DMS79 (cell line): ENCODE measurements around the gene AP3S2.
"Not testable (repeated sequence)": the region's sequence is repeated elsewhere in the genome, so short reads cannot be mapped to it uniquely, and the experiment has no call there.

Experiments
- DNase-seq: peaks from one replicate; lab custom pipeline; 2025; lab: John Stamatoyannopoulos, UW

The AP3S2 gene

GRCh38 chr15:89893696-89894447 is at the start of gene AP3S2:
Gene AP3S2, minus strand, starts transcription at chr15:89893994. Its CDS starts 45 bp downstream, at chr15:89893949.
- peak; percentile 70 for DNase-seq

DNA sequence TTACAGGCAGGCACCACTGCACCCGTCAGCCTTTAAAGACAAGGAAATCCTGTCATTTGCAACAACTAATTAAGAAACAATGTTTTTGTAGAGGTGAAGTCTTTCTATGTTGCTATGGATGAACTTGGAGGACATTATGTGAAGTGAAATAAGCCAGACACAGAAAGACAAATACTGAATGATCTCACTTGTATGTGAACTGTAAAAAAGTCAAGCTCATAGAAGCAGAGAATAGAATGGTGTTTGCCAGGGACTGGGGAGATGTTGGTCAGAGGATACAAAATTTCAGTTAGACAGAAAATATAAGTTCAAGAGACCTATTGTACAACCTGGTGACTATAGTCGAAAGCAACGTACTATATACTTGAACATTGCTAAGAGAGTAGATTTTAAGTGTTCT is 46.1 kb upstream of the AP3S2 start:
- no peak for DNase-seq

DNA sequence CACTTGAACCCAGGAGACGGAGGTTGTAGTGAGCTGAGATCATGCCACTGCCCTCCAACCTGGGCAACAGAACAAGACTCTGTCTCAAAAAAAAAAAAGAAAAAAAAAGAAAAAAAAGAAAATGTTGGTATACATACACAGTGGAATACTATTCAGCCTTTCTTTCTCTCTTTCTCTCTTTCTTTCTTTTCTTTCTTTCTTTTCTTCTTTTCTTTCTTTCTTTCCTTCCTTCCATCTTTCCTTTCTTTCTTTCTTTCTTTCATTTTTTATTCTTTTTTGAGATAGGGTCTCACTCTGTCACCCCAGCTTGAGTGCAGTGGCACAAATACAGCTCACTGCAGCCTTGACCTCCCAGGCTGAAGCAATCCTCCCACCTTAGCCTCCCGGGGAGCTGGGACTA is 45.6 kb upstream of the AP3S2 start:
- not testable (repeated sequence) for DNase-seq

DNA sequence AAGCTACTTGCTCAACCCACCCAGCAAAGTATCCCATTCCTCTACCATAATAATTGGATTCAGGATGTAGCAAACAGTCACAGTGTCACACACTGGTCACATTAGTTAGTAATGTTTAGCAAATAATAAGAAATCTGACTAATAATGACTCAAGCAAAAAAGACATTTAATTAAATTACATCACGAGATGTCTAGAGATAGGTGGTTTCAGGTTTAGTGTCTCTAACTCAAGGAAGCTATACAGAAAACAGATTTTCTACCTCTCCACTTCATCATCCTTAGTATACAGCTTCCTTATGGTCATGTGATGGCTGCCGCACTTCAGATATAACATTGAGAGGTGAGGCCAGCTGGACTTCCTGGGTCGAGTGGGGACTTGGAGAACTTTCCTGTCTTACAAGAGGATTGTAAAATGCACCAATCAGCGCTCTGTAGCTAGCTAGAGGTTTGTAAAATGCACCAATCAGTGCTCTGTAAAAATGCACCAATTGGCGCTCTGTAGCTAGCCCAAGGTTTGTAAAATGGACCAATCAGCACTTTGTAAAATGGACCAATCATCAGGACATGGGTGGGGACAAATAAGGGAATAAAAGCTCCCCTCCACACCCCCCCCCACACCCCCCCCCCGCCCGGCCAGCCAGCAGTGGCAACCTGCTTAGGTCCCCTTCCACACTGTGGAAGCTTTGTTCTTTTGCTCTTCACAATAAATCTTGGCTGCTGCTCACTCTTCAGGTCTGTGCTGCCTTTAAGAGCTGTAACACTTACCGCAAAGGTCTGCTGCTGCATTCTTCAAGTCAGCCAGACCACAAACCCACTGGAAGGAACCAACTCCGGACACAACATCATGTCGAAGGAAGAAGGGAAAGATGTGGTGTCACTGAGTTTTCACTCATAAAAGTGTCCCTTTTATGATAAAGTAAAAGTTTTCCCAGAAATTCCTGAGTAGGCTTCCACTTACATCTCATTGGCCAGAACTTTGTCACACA is 43.9 kb upstream of the AP3S2 start:
- DNase-seq, result no peak

DNA sequence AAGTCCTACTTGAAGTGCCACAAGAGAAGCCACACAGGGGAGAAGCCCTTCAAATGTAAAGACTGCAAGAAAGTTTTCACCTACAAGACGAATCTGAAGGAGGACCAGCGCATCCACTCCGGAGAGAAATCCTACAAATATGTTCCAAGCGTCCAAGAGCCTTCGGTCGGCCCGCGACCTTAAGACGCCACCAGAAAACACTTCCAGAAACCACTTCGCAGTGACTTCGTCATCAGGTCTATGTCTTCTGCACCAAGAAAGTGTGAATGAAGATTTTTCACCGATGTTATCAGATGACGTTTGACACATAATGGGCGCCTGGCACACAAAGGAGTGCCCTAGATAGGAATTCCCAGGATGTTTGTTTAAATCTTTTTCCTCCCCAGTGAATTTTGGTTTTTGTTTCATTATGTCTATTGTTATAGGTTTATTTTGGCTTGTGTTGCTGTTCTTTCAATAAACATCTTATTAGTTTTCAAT is 43.0 kb upstream of the AP3S2 start:
- no peak for DNase-seq

- no peak for DNase-seq
These were observed 42.4 kb upstream of the AP3S2 start for GRCh38 chr15:89936051-89936785.

DNA sequence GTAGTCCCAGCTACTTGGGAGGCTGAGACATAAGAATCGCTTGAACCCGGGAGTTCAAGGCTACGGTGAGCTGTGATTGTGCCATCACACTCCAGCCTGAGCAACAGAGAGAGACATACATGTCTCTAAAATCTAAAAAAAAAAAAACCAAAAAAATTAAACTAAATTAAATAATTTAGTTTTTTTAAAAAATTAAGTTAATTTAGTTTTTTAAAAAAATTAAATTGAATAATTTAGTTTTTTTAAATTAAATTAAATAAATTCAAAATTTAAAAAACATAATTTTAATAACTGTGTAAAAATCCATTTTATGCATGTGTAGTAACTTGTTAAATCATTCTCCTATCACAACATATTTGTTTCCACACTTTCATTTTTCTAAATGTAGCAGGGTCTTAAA is 39.1 kb upstream of the AP3S2 start:
- no peak for DNase-seq

GRCh38 chr15:89928421-89928820 is 34.6 kb upstream of the AP3S2 start:
- DNase-seq, result no peak

DNA sequence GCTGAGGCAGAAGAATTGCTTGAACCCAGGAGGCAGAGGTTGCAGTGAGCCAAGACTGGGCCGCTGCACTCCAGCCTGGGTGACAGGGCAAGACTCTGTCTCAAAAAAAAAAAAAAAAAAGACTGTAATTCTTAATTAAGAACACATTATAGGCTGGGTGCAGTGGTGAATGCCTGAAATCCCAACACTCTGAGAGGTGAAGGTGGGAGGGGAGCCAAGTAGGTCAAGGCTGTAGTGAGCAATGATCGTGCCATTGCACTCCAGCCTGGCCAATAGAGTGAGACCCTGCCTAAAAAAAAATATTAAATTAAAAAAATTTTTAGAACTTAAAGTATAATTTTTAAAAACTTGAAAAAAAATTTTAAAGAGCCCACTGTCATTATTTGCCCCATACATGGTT is 32.4 kb upstream of the AP3S2 start:
- DNase-seq, result no peak

DNA sequence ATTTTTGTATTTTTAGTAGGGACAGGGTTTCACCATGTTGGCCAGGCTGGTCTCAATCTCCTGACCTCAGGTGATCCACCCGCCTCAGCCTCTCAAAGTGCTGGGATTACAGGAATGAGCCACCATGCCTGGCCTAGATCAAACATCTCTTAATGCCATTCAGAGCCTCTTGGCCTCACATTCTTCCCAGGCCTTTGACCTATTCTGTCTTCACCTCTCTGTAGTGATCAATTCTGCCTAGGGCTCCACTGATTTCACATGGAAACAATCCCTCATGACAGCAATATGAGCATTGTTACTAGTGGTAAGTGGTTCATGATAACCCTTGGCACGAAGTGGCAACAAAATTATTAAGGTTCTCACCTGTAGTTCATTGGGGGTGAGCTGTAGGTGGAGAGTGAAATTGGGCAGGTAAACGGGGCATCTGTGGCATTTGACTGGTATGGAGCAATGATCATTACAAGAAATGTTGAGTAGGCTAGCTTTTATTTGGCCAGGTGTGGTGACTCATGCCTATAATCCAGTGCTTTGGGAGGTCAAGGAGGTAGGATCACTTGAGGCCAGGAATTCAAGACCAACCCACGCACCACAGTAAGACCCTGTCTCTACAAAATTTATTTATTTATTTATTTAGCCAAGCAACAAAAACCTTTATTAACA is 23.8 kb upstream of the AP3S2 start:
- DNase-seq, result no peak

DNA sequence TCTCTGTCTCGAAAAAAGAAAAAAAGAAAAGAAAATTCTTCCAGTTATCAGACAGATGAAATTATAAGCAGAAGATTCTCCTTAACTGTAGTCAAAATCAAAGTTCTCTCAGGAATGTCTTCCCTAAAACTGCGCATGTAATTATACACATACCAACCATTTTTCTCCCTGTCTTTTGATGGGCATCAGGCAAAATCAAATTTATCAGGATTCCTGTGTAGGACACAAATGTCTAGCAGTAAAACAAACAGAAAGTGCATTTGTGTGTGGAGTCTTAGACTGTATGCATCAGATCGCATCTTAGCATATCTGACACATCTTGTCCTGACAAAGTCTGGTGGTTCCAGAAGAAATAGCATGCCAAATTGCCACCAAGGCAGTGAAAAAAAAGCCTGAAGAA is 22.9 kb upstream of the AP3S2 start:
- no peak for DNase-seq

DNA sequence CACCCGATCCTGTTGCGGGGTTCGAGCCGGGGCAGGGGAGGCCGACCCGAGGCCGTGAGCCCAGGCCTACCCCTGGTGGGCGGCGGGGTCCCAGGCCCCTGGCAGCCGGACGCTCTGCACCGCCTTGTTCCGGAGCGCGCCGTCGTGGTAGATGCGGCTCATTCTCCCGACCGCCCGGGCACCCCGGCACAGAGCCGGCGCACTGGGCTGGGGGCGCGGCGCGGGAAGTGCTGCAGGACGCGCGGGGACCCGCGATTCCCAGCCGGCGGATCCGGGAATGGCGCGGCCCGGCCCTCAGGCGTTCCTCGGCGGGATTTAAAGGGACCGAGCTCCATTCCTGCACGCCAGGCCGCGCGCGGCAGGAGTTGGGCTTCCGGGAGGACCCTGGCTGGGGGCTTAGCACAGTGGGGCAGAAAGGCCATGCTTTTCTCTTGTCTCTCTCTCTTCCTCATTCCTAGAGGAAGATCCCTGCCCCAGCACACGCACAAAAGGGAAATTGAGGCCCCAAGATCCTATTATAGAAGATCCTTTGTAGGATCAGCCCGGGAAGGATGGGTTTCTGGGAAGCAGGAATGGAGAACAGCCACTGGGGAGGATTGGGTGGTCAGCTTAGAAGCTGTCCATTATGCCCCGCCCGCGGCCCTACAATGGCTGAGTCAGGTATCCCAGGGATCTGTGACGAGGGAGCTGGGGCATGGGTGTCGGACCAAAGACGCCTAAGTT is 19.0 kb upstream of the AP3S2 start, which contains the start of gene ARPIN:
TSS of gene ARPIN (minus strand) at position 279 of the 723 bp plus-strand sequence. CDS start at position 162, 117 bp downstream.
- peak; percentile 5 for DNase-seq

GRCh38 chr15:89912145-89912673 is 18.4 kb upstream of the AP3S2 start:
- peak; percentile 5 for DNase-seq

GRCh38 chr15:89910891-89911626 is 17.3 kb upstream of the AP3S2 start:
- DNase-seq, result no peak

DNA sequence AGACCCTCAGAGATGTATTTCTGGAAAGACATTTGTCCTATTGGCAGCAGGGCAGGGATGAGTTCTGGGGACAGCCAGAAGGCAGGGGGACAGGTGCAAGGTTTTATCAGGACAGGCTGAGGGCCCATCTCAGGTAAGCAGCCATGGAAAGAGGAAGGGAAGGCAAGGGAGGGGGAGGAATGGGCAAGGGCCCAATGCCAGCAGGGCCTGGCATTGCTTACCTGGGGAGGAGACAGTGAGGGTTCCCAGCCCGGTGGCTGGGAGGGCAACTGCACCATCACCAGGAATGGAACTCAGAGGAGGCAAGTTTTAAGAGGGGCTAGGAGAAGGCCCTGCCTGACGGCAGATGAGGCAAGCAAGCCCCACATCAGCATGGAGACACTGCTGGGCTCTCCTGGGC is 15.8 kb upstream of the AP3S2 start:
- no peak for DNase-seq

DNA sequence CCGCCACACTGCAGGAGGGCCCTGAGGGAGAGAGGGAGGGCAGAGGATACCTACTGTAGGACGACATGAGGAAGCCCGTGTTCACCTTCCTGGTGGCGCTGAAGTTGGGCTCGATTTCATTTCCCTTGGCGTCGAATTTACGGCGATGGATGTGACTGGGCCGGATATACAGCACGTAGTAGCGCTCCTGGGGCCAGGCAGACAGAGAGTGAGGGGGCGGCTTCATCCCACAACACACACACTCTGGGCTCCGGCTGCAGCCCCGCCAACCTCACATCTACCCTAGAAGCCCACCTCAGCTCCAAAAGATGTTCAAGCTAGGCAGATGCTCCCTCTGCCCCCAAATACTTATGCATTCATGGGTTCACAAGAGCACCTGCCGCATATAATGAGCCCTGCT is 14.4 kb upstream of the AP3S2 start:
- no peak for DNase-seq

DNA sequence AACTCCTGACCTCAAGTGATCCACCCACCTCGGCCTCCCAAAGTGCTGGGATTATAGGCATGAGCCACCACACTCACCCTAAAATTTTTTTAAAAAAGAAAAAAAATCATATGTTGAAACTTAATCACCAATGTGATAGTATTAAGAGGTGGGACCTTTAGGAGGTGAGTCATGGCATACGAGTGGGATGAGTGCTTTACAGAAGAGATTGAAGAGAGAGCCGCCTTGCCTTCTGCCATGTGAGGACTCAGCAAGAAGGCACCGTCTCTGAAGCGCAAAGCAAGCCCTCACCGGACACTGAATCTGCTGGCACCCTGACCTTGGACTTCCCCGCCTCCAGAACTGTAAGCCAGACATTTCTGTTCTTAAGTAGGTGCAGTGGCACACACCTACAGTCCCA is 13.5 kb upstream of the AP3S2 start:
- no peak for DNase-seq

DNA sequence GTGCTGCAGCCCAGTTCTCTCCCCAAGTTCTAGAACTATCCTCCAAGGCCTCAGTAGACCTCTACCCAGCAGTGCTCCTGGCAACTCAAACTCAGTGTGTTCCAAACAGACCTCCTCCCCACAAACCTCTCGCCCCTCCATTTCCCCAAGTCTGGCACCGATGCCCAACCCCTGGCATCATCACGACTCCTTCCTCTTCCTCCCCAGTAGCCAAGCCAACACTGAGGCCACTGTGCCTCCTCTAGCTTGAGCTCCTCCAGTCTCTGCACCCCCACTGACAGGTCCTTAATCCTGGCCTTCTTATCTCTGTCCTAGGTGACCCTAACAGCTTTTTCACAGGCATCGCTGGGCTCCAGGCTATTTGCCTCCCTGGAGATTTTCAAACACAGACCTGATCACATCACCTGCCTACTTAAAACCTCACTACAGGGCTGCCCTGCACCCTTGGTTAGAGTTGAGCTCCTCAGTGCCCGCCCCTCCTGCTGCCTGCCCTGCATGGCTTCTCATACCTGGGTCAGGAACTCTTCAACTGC is 12.1 kb upstream of the AP3S2 start:
- DNase-seq, result no peak

GRCh38 chr15:89904519-89904918 is 10.7 kb upstream of the AP3S2 start:
- no peak for DNase-seq

DNA sequence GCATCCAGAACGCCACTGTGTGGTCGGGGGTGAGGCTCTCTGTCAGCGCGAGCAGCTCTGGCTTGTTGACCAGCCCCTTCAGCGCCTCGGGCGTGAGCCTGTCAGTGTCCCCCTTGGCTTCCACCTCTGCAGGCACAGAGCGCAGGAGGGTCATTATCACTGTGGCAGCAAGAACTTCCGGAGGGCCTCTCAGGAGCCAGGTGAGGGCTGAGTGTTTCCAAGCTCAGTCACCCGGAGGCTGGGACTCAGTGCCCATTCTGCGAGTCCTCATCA is 10.0 kb upstream of the AP3S2 start:
- no peak for DNase-seq
